KG1 (cell line): Measurements from ENCODE around the gene RAB22A.
"Not testable (repeated sequence)": the region's sequence is repeated elsewhere in the genome, so short reads cannot be mapped to it uniquely, and the experiment has no call there.

Experiments used
- DNase-seq: peaks from one replicate; lab custom pipeline; 2025; lab: John Stamatoyannopoulos, UW

Gene RAB22A

DNA sequence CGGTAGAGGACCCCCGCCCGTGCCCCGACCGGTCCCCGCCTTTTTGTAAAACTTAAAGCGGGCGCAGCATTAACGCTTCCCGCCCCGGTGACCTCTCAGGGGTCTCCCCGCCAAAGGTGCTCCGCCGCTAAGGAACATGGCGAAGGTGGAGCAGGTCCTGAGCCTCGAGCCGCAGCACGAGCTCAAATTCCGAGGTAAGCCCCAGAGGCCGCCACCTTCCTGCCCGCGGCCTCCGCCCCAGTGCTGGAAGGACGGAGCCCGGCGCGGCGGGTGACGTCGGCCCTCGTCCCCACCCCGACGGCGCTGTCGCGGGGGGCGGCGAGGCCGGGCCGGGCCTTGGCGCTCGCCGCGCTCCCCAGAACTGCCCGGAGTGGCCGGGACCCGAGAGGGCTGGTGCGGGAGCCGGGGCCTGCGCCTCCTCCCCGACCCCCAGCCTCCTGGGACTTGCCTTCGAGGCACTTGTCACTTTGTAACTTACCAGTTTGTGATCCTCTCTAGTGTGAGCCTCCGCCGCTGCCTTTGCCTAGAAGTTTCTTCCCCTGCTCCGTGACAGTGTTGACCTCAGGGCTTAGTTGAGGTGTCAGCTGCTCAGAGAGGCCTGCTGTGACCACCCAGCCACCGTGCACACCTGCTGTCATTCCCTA is 79.9 kb downstream of the RAB22A start:
- no peak for DNase-seq

DNA sequence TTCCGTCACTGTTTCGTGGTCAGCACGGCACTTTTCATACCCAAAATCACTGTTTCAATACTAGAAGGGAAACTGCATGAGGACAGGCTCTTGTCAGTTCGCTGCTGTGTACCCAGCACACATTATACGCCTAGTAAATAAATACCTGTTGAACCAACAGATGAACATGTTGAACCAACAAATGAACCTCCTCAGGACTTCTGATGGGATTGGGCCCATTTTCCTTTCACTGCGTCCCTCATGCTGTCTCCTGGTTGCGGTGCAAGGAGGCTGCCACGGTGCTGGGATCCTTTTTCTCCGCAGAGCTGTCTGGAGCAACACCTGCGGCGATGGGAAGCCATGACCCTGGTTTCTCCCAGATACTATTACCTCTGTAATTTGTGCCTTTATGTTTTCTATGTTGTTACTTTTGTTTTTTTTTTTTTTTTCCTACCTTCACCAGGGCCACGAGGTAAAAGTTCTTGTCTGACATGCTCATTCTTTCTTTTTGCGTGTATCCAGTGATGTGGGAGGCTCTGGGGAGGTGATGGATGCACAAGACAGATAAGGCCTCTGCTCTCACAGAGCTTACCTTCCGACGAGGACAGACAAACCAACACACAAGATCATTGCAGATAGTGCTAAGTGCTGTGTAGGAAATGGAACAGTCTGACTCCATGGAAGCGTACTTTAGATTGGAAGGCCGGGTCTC is 80.6 kb downstream of the RAB22A start:
- DNase-seq: no peak

DNA sequence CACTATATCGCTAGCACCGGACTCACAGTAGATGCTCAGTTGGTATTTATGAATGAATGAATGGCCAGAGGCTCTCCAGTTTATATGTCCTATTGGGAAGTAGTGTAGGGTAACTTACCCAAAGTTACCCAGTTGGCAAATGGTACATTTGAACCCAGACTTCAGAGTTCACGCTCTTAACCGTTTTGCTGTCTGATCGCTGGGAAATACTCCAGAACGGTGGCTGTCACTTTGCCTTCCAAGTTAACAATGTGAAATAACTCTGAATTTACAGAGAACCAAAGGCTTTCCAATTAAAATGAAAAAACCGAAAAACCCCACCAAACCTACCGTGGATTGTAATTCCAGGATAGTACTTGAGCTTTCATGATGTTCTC is 81.1 kb downstream of the RAB22A start:
- no peak for DNase-seq

DNA sequence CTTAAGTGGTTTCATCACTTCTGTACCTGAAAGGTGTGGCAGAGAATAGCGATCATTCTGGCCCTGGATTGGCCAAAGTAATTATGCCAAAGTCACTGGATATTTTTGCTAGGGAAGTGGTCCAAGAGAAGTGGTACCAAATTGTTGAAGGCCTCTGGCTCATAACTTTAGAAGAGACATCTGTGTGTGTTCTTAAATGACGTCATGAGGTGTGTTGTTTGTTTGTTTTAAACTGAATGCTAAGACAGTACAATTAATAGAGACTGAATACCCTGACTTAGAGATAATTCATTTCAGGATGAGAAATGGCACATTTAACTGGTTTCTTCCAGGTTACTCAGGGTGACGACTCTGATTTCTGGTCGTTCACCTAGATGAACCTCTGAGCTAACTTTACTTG is 82.8 kb downstream of the RAB22A start:
- DNase-seq: no peak

DNA sequence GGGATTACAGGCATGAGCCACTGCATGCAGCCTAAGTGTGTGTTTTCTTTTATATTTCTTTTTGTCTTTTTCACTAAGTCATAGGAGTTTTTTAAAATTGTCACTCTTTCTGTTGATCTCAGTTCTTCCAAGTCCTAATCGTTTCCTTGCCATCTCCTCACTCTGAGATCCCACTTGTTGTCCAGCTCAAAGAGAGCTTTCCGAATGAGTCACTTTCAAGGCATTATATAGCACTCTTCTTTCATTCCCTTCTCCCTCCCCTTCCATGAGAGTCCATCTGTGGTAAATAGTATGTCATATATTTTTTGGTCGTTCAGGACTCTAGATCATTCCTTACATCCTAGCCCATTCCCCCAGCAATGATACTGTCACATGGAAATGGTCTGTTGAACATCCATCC is 83.8 kb downstream of the RAB22A start:
- no peak for DNase-seq

DNA sequence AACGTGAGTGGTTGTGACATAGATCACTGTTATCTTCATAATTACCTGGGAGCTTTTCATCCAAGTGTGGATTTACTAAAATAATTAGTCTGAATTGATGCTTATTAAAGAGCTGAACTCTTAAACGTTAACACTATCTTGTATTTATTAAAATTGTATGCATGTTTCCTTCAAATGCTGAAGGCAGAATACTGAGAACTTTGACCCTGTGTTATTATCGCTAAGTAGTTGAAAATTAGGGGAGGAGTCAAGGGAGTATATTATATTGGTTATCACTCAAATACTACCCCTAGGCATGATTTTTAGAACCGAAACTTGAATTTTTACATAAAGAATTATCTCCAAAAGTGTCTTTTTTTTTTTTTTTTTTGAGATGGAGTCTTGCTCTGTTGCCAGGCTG is 85.3 kb downstream of the RAB22A start:
- DNase-seq: no peak

DNA sequence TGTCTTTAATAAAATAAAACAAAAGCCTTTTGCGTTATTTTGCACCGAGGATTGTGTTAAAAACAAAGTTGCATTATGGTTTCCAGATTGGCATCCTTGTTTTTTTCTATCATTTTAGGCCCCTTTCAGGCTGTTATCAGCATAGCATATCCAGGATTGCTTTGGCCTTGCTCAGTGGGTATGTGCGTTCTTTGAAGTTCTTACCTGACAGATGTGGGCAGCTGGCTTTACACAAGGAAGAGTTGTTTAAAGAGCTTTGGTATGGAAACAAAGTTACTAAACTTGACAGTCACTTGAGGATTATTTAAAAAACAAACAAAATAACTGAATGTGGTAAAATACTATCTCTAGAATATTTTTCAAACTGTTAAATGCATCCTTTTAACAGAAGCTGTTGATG is 86.1 kb downstream of the RAB22A start:
- no peak for DNase-seq

DNA sequence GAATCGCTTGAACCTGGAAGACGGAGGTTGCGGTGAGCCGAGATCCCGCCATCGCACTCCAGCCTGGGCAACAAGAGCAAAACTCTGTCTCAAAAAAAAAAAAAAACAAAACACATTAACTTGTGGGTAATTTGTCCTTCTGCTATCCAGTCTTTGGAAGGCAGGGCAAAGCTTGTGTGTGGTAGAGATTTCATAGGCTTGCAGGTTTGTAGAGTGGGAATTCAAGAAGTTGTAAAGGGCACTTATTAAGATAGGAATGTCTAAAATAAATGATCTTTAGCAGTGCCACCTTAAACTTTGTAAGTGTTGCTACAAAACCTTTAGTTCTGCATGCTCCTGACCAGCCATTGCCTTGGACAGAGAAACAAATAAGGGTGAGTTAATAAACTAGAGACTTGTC is 87.9 kb downstream of the RAB22A start:
- DNase-seq: no peak

DNA sequence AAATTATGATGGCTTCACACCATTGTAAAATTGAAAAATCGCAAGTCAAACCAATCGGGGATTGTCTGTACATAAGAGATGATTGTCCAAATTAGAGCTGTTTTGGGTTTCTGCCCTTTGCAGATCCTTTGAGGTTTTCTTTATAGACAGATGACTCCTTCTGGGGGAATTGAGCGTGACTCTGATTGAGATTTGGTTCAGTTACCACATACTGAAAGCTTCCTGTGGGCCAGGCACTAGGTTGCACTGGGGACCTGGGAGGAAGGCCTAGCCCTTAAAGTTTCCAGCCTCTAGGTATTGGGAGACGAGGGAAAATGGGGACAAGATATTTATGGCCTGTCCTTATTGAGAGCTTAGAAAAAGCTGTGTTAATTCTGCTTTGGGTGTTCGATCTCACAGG is 88.7 kb downstream of the RAB22A start:
- DNase-seq: no peak

DNA sequence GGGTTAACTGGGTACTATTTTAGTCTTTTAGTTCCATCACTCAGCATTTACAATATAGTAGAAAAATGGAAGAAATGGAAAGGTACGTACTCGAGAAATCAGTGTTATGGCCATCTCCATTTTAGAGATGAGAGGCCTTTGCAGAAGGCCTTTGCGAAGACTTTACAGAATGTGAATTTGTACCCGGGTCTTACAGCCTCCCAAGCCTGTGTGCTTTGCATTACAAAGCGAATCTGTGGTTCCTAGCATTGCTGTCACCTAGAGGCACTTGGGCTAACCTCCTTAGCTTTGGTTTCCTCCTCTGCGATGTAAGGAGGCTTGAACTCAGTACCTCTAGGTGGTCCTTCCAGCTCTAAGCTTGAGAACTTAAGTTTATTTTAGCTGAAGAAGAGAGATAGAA is 90.4 kb downstream of the RAB22A start:
- no peak for DNase-seq

DNA sequence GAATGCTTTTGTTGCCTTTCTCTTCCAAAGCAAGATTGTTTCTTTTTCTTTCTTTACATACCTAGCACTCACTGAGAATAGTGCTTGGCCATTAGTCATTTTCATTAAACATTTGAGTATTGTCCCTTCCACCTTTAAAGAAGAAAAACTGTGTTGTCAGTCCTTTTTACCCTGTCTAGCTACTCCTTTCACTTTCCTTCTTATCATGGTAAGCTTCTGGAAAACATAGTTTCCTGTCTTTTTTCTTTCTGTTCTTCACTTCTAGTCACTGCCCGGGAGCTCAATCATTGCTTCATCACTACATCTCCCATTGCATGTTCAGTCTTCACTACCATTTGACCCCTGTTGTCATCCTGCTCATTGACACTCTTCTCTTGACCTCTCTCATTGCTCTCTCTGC is 91.6 kb downstream of the RAB22A start:
- no peak for DNase-seq

DNA sequence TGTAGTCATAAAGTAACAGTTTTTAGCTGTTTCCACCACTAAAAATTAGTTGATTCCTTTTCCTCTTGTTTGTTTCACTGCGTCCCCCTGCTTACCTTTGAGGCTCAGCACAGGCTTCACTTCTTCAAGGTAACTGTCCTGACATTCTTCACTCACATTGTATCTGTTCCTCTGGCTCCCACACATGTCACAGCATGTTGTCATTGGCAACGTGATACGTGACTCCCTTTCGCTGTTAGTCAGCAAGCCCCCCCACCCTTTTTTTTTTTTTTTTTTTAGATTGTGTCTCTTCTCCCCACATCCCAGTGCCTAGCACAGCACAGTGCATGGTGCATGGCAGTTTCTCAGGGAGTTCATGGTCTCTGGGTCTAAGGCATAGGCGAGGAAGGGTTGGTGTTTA is 92.8 kb downstream of the RAB22A start:
- no peak for DNase-seq

DNA sequence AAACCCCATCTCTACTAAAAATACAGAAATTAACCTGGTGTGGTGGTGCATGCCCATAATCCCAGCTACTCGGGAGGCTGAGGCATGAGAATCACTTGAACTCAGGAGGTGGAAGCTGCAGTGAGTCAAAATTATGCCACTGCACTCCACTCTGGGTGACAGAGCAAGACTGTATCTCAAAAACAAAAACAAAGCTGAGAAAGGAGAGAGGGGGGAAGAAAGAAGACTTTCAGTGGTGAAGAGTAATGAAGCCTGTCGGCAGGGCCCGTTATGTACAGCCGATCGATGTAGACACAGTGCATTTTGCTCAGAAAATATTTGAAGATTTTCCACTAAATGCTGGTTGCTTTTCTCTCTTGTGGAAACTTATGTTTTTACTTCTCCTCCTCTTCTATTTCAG is 93.3 kb downstream of the RAB22A start:
- DNase-seq: no peak

DNA sequence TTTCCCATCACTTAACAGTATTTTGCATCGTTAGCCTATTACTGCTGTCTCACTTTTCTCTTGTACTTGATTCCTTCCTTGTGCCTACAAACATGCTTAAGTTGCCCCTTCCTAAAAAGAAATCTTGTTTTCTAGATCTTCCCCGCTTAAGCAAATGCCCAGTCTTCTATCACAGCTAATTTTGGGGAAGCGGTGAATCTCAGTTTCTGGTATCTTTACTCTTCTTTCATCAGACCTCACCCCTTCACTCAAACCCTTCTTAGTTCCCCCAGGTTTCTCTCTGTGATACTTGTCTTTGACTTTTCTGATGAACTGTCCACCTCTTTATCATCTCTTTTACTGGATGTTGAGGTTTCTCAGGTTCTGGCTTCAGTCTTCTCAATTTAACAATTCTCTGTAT is 93.8 kb downstream of the RAB22A start:
- DNase-seq: no peak

DNA sequence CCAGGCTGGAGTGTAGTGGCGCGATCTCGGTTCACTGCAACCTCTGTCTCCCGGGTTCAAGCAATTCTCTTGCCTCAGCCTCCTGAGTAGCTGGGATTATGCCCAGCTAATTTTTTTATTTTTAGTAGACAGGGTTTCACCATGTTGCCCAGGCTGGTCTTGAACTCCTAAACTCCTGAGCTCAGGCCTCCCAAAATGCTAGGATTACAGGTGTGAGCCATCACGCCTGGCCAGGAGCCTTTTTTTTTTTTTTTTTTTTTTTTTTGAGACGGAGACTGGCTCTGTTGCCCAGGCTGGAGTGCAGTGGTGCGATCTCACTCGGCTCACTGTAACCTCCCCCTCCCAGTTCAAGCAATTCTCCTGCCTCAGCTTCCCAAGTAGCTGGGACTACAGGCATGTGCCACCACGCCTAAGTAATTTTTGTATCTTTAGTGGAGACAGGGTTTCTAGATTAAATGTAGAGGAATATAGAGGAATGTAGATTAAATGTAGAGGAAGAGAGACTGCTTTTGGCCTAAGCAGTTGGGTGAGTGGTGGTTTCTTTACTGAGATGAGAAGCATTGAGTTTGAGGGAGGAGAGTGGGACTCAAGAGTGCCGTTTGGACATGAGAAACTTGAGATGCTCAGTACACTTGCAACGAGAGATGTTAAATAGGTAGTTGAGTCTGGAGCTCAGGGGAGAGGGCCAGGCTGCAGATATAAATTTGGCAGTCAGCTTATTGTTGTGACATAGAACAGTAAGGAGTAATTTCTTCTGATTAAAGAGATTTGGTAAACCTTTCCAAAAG is 96.2 kb downstream of the RAB22A start:
- no peak for DNase-seq

DNA sequence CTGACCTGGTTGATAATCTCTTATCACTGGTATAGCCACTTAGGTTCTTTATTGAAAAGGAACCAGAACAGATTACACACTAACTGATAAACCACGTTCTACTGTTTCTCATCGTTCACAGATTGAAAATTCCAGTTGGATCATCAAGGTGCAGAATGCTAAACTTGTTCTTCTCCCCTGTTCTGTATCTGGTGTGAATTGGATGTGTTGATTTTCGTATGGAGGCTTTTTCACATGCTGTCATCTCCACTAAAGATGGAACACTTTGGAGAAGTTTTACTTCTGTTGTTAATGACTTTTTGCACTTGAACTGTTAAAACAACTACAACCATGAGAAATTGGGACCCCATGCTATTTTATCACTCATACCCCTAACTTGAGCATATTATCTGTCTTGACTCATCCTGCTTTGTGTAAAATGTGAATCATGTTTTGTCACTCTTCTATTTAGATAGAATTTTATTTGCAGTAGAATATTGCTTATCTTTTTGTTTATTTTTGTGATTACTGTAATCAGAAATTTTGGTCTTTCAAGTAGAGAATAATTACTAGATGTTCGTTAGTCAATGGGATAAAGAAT is 97.0 kb downstream of the RAB22A start:
- no peak for DNase-seq

DNA sequence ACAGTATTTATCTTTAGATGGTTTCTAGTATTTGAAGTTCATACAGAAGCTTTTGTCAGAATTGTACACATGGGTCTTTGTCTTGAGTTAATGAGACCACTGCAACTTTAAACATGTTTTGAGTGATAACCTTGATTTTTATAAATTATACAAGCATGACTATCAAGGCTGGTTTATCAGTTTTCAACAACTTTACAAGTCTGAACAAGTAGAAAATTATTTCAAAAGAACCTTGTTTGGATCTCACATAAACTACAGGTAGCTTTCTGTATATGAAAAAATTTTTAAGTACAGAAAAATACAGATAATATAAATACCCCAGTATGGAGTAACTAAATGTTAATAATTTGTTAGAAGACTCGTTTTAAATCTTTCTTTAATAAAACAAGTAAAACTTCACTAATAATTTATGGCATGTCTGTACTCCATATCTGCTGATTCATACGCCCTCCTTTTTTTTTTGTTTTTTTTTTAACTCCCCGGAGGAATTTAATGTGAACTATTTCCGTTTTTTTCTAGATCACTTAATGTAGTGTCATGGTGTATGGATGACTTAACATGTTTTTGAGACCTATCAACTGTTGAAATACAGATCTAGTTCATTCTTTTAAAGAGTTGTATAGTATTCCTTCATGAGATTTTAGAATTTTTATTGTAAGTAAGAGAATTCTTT is 97.8 kb downstream of the RAB22A start:
- no peak for DNase-seq

DNA sequence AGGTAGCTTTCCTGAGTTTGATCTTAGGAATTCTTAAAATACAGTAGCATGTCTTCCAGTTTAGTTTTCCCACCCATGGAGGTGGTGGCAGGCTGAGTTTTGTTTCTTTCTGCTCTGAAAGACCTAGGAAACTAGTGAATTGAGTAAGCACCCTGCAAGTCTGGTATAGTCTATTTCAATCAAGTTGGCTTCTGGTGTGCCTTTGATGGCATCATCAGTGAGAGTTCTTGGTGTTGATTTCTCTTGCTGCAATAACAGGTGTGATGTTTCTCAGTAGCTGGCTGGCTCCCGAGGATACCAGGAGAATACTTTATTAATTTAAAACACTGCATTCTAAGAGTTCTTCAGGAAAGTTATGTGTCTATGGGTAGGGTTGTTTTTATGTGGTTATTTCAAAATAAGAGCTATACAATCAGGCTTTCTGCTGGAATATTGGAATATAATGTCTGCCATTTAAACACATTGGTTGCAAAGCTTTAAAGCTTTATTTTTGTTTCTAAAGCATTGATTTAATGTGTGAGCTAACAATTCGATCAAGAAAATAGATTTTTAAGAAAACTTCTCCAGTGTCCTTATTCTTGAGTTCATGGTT is 98.5 kb downstream of the RAB22A start:
- no peak for DNase-seq

DNA sequence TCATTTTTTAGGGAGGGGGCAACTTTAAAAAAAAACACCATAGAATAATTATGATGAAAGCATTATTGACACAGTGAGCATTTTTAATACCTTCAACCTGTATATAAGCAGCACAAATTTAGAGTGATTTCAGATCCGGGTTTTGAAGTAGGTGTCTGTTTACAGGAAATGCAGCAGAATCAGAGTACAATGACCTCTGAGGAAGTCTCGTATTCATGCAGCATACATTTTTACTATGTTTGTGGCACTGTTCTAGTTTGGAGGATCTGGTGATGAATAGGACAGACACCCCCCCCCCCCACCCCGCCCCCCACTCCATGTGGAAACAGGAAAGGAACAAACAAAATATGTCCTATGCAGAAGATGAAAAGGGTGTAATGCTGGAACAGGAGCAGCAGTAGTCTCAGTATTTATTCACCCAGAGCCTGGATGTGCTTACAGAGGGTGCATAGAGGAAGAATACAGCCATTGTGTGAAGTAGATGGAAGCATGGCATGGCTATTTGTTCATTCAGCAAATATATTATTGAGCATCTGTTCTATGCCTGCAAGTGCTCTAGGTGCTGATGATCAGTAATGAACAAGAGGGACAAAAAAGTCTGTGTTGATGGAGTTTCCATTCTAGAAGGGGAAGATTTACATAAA is 99.2 kb downstream of the RAB22A start:
- no peak for DNase-seq

DNA sequence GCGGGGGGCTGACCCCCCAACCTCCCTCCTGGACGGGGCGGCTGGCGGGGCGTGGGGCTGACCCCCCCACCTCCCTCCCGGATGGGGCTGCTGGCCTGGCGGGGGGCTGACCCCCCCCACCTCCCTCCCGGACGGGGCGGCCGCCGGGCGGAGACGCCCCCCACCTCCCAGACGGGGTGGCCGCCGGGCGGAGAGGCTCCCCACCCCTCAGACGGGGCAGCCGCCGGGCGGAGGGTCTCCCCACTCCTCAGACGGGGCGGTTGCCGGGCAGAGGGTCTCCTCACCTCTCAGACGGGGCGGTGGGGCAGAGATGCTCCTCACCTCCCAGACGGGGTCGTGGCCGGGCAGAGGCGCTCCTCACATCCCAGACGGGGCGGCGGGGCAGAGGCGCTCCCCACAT is 104.7 kb downstream of the RAB22A start:
- not testable (repeated sequence) for DNase-seq

DNA sequence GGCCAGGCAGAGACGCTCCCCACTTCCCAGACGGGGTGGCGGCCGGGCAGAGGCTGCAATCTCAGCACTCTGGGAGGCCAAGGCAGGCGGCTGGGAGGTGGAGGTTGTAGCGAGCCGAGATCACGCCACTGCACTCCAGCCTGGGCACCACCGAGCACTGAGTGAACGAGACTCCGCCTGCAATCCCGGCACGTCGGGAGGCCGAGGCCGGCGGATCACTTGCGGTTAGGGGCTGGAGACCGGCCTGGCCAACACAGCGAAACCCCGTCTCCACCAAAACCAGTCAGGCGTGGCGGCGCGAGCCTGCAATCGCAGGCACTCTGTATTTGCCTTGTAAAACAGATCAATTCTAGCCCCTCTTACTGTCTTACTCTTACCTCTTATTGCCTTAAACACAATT is 105.3 kb downstream of the RAB22A start:
- not testable (repeated sequence) for DNase-seq

DNA sequence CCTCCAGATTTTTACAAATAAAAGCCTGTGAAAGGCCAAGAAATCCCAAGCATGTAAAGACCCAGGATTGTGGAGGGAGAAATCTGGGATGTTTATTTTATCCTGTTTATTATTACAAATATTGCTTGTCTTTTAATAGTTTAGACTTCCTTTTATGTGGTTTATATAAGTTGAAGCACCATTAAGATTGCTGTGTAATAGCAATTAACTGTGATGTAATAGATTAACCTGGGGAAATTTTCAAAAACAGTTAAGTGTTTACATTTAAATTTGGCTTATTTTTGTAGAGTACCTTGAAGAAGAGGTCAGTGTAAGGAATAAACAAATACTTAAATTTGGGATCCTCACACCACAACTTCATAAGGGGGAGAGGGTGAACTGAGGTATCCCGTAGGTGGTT is 106.5 kb downstream of the RAB22A start:
- no peak for DNase-seq
